Stimulated activated CD8-positive, alpha-beta memory T cell treated with anti-CD3 and anti-CD28 coated beads, Interleukin-12 subunit alpha, Interleukin-12 subunit beta, amount 100 ng/mL, for 4 hours (primary cell): ENCODE data around the gene SLC46A2.

Experiments used
- DNase-seq: peaks from one replicate; pipeline ENCODE4 v3.0.0-alpha.2; 2020; ENCODE audit warnings: low read depth

The SLC46A2 gene

DNA sequence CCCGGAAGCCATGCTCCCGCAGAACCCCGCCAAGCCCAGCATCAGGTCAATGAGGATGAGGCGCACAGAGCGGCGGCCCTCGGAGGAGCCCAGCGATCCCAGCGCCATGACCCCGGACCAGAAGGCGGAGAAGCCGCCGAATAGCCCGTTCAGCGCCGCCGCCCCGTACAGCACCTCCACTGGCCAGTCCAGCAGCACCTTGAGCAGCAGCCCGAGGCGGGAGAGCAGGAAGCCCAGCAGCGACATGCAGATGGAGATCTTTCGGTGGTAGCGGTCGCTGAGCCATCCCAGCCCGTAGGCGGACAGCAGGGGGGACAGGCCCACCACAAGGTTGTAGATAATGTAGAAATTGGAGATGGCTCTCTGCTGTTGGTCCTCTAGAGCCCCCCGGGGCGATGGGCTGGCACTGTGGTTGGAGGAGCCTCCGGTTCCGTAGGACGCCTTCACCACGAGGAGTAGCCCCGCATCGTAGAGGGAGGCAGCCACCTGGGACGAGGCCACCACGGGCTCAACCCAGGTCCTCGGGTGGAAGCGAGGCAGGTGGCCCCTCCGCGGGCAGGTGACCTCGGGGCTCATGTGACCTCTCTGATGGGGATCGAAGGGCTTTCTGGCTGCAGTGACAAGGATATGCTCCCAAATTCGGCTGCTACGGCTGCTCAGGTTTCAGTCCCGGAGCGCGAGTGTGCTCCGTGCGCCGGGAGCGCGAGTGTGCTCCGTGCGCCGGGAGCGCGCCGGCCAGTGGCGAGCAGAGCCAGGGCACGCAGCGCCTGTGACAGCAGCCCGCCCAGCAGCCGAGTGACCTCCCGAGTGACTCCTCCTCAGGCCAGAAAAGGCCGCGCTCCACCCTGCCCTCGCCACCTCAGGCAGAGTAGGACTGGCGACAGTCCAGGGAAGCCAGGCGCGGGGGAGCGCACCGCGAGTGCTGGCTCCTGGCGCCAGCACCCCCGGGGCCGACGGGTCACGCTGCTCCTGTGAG, at the start of gene SLC46A2:
SLC46A2 (minus strand) TSS at position 771 of the 976 bp plus-strand sequence; CDS start at position 576, 195 bp downstream.
- DNase-seq: no peak

DNA sequence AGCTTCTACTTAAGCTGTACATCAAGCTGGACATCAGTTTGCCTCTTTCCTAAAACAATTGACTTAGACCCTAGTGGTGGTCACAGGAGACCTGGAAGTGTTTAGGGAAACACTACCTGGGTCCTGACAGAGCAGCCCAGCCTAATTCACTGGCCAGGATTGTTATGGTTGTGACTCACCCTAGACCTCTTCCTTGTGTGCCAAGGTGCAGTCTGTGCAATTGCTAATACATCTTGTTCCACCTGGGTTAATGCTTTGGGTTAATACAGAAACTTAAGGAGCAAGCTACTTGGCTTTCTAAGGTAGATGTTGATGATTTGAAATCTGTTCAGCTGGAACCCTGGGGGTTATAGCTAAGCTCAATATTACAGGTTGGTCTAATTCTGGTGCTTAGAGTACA, 48.7 kb upstream of the SLC46A2 start:
- DNase-seq: no peak

DNA sequence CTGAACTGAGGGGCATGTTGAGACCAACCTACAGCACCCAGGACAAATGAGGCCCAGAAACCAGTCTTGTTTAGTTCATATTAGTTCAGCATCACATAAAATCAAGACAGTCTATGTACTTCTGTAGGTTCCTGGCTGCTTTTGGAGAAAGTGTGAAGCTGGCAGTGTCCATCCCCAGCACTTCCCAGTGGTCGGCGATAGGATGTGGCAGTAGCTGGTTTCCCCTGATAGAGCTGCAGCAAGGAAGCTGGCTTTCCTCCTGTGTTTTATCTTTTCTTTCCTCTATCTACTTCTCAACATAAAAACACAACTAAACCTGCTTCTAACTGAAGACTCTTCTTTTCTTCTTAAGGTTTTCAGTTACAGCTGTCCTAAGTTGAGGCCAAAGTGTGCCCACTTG, 43.0 kb upstream of the SLC46A2 start:
- DNase-seq: no peak

- no peak for DNase-seq
These were observed 34.5 kb upstream of the SLC46A2 start for GRCh38 chr9:112925058-112925641.

- no peak for DNase-seq
These were observed 30.9 kb upstream of the SLC46A2 start for GRCh38 chr9:112921549-112921948.

DNA sequence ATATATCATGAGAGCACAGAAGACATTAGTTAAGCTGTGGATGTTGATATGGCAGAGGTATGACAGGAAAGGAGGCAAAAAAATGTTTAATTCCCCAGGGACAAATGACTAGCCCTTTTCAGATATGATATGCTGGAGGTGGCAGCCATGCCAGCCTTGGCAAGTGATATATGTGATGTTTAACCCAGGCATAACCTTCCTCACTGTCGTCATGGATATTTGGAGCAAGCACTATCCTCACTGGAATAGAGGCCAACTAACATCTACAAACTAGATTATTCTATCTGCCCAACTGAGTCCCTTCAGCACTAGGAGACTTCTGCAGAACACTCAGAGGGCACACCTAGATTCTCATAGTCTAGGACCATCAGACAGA, 27.3 kb upstream of the SLC46A2 start:
- DNase-seq: no peak

DNA sequence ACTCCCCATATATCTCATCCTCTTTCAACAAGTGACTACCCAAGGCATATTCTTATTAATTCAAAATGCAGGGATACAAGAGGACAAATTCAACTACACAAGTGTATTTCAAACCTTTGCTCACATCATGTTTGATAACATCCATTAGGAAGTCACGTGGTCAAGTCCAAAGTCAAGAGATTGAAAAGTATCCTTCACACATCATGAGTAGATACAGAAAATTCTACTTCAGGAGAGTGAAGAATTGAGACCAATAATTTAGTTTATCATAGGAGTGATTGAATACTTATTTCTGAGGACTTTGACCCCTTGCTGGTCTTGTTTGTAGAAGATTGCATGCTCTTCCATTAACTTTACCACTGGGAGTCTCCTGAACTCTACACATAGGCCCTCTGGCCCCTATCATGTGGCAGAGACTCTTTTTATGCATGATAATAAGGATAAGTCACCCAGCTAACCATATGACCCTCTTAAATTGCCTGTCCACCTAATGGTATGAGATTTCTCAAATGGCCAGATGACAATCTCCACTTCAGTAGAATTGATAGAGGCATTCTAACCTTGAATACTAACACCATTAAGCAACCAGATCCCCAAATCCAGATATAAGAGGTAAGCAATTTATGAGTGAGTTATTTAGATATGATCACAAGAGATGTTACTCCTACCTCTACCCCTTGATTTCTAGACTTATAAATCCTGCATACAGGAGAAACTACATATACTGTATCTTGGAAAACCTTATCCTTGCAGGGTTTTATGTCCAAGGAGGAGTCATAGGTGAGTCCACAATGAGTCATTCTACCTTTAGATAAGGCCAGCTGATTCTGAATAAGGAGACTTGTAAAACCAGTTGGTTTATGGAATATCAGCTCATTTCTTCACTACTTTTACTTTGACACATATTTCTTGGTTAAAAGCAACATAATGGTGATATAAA, 26.6 kb upstream of the SLC46A2 start:
- DNase-seq: no peak

DNA sequence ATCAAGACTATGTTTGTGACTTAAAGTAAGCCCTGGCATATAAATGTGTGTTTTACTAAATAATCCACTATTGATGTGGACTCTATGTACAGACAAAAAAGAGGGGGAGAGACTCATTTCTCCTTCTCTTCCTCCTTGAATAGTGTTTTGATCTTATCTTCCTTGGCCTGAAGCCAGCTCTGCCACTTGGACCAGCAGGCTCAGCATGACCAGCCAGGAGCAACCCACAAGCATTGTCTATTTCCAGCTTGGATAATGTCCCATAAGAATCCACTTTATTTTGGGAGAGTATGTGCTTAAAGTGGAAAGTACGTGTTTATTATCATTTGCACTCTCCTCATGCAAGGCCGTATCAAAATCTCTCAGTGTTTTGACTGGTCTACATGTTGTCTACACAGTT, 23.8 kb upstream of the SLC46A2 start:
- DNase-seq: no peak

GRCh38 chr9:112913326-112913725, 22.6 kb upstream of the SLC46A2 start:
- no peak for DNase-seq

GRCh38 chr9:112912636-112913035, 22.0 kb upstream of the SLC46A2 start:
- no peak for DNase-seq

DNA sequence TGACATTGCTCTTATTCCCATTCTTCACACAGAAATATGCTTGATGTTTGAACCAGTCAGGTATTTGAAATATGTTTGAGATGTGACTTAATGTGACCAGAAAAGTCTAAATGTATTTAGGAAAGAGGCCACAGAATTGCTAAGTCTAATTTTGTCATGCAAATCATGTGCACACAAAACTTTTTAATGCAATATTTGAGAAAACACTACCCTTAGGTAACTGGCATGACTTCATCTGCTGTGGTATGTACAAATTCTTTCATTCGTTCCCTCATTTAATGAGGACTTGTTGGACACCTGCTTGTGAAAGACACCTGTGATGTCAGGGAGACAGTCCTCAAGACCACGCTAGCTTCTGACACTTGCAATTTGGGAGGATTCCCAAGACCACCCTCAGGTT, 21.1 kb upstream of the SLC46A2 start:
- DNase-seq: no peak

- no peak for DNase-seq
These were observed 14.4 kb upstream of the SLC46A2 start for GRCh38 chr9:112905084-112905483.

- DNase-seq: no peak
These were observed 10.2 kb upstream of the SLC46A2 start for GRCh38 chr9:112900901-112901300.

GRCh38 chr9:112900488-112900887, 9.8 kb upstream of the SLC46A2 start:
- no peak for DNase-seq

DNA sequence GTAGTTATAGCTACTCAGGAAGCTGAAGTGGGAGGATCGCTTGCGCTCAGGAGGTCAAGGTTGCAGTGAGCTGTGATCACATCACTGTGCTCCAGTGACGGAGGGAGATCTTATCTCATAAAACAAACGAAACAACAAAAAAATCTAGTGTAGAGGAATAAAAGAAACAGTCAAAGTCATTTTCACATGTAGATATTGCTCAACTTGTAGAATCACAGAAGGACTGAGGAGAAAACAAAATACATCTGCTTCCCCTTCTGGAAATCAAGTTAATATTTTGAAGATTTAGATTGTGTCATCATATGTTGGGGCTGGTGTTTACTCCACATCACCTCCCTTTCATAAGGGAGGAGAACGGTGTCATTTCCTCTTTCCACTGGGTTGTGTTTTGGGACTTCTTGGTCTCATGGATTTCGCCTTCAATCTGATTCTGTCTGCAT, 8.2 kb upstream of the SLC46A2 start:
- DNase-seq: no peak

- DNase-seq: no peak
These were observed 5.5 kb upstream of the SLC46A2 start for GRCh38 chr9:112896131-112896530.

GRCh38 chr9:112894699-112895098, 4.0 kb upstream of the SLC46A2 start:
- DNase-seq: no peak

GRCh38 chr9:112894041-112894440, 3.4 kb upstream of the SLC46A2 start:
- no peak for DNase-seq

DNA sequence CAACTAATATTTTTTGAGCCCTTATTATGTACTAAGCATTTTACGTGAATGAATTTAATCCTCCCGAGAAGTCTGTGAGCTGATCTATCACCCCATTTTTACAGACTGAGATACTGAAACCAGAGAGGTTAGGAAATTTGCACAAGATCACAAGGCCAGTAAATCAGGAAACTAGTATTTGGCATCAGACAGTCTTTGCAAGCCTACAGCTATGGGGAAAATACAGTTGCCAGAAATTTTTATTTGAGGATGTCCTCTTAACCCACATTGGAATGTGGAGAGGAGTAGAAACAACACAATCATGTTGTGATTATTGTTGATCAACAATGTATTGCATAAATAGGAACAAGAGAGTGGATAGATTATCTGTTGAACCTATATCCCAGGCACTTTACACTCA, 2.3 kb upstream of the SLC46A2 start:
- no peak for DNase-seq

GRCh38 chr9:112891521-112891920, 845 bp upstream of the SLC46A2 start:
- DNase-seq: no peak

GRCh38 chr9:112887381-112887780, 3.3 kb downstream of the SLC46A2 start:
- DNase-seq: no peak

DNA sequence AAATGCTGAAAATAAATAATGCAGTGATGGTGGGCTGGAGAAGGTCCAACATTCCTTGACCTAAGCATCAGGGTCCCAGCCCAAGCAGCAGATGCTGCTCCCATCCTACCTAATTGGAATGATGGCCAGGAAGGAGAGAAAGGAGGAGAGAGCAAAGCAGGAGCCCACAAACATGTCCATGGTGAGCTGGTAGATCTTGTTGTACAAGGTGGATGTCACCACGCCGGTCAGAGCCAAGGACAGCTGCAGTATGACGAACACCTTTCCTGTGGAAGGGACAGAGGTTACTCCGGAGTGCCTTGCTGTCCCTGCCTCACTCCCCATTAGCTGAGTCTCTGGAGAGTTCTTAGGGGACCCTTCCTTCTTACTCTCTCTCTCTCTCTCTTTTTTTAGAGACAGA, 4.3 kb downstream of the SLC46A2 start:
- DNase-seq: no peak
